GM23338 (cell line): ENCODE data around the gene GAPT. TPM values are rescaled to one million over a fixed set of nuclear protein-coding genes. Genes with fewer than 3 reads are reported as not detected.
A peak's percentile ranks its signal among the peaks of the same experiment; 100 is the strongest.

Source experiments
- ATAC-seq: fragments of 200-7000 bp; cut with Tn5 transposase; 3 replicates; pipeline ENCODE4 v1.9.1; 2020
- DNase-seq: peaks from one replicate; pipeline ENCODE4 v3.0.0-alpha.2; 2015; ENCODE audit warnings: low spot score
- H2AFZ ChIP-seq: fragments of 200-600 bp; sonication (generic); 2 replicates; pipeline ENCODE4 v1.8.0; 2016; ENCODE audit warnings: antibody characterized with exemption, mild to moderate bottlenecking, moderate library complexity
- H3F3A ChIP-seq: fragments of 200-600 bp; sonication (generic); replicated peaks from 2 replicates; pipeline ENCODE4 v1.8.0; 2017; ENCODE audit warnings: antibody characterized with exemption, mixed run types, low read depth
- H3K27ac ChIP-seq: fragments of 200-600 bp; sonication (generic); 2 replicates; pipeline ENCODE4 v1.6.1; 2016; ENCODE audit warnings: low read depth
- H3K27me3 ChIP-seq: fragments of 200-600 bp; sonication (generic); 2 replicates; pipeline ENCODE4 v1.8.0; 2016; ENCODE audit warnings: mild to moderate bottlenecking, mixed run types, moderate library complexity; ENCODE audit not compliant: insufficient read depth
- H3K36me3 ChIP-seq: fragments of 200-600 bp; sonication (generic); 2 replicates; pipeline ENCODE4 v1.8.0; 2016; ENCODE audit warnings: mild to moderate bottlenecking; ENCODE audit not compliant: insufficient read depth
- H3K4me1 ChIP-seq: fragments of 200-600 bp; sonication (generic); 2 replicates; pipeline ENCODE4 v1.8.0; 2016; ENCODE audit warnings: mild to moderate bottlenecking, moderate library complexity; ENCODE audit not compliant: insufficient read depth
- H3K4me2 ChIP-seq: fragments of 200-600 bp; sonication (generic); 2 replicates; pipeline ENCODE4 v1.7.1; 2017; ENCODE audit warnings: mixed run types
- H3K4me3 ChIP-seq: fragments of 200-600 bp; sonication (generic); 2 replicates; pipeline ENCODE4 v1.6.1; 2016; ENCODE audit warnings: mixed run types
- H3K79me2 ChIP-seq: fragments of 200-600 bp; sonication (generic); replicated peaks from 2 replicates; pipeline ENCODE4 v1.8.0; 2017; ENCODE audit warnings: mild to moderate bottlenecking; ENCODE audit not compliant: insufficient read depth
- H3K9me2 ChIP-seq: fragments of 200-600 bp; sonication (generic); 2 replicates; pipeline ENCODE4 v1.8.0; 2017; ENCODE audit not compliant: insufficient read depth
- H4K20me1 ChIP-seq: fragments of 200-600 bp; sonication (generic); replicated peaks from 2 replicates; pipeline ENCODE4 v1.8.0; 2017; ENCODE audit warnings: mild to moderate bottlenecking; ENCODE audit not compliant: insufficient read depth
- H3K27ac Mint-ChIP-seq: 2 replicates; pipeline ENCODE4 v1.8.0; 2020; ENCODE audit warnings: inconsistent platforms, mild to moderate bottlenecking, moderate library complexity, mixed read lengths
- H3K27me3 Mint-ChIP-seq: 3 replicates; pipeline ENCODE4 v1.8.0; 2022; ENCODE audit warnings: low read depth, mild to moderate bottlenecking, moderate library complexity, mixed read lengths, inconsistent platforms; ENCODE audit not compliant: insufficient read depth, poor library complexity
- H3K36me3 Mint-ChIP-seq: 3 replicates; pipeline ENCODE4 v1.8.0; 2021; ENCODE audit warnings: low read depth, mild to moderate bottlenecking, inconsistent platforms, moderate library complexity, mixed read lengths
- H3K4me1 Mint-ChIP-seq: 3 replicates; pipeline ENCODE4 v1.8.0; 2020; ENCODE audit warnings: mild to moderate bottlenecking, inconsistent platforms, mixed read lengths
- H3K4me3 Mint-ChIP-seq: 3 replicates; pipeline ENCODE4 v1.8.0; 2021; ENCODE audit warnings: moderate library complexity, mild to moderate bottlenecking, inconsistent platforms, mixed read lengths
- H3K9me3 Mint-ChIP-seq: 3 replicates; pipeline ENCODE4 v1.8.0; 2020; ENCODE audit warnings: moderate library complexity, mild to moderate bottlenecking, inconsistent platforms, mixed read lengths
- CREB1 ChIP-seq: fragments of 250-450 bp; sonication (Bioruptor Pico); IDR thresholded peaks from 2 replicates; pipeline ENCODE4 v1.5.0; 2020; ENCODE audit warnings: low read depth, mild to moderate bottlenecking, moderate library complexity
- EZH2 ChIP-seq: fragments of 200-600 bp; sonication (generic); IDR thresholded peaks from one replicate; pipeline ENCODE4 v1.8.0; 2017; ENCODE audit warnings: antibody characterized with exemption, mild to moderate bottlenecking, low read depth; ENCODE audit not compliant: unreplicated experiment
- EZH2phosphoT487 ChIP-seq: fragments of 200-600 bp; sonication (generic); IDR thresholded peaks from one replicate; pipeline ENCODE4 v1.8.1; 2018; ENCODE audit warnings: antibody characterized with exemption; ENCODE audit not compliant: unreplicated experiment
- JUNB ChIP-seq: IDR thresholded peaks from one replicate; pipeline ENCODE4 v1.6.1; 2016; ENCODE audit warnings: antibody characterized with exemption; ENCODE audit not compliant: unreplicated experiment
- NANOG ChIP-seq: IDR thresholded peaks from 2 replicates; pipeline ENCODE4 v1.6.1; 2016; ENCODE audit warnings: antibody characterized with exemption, borderline replicate concordance
- POLR2AphosphoS5 ChIP-seq: IDR thresholded peaks from 2 replicates; pipeline ENCODE4 v1.6.1; 2016; ENCODE audit warnings: antibody characterized with exemption, low read depth
- STAT1 ChIP-seq: IDR thresholded peaks from one replicate; pipeline ENCODE4 v1.6.1; 2016; ENCODE audit warnings: antibody characterized with exemption; ENCODE audit not compliant: unreplicated experiment
- ZNF114 ChIP-seq: fragments of 250-450 bp; sonication (Bioruptor Pico); IDR thresholded peaks from 2 replicates; pipeline ENCODE4 v1.5.0; 2020; ENCODE audit warnings: mild to moderate bottlenecking, moderate library complexity
- ZNF331 ChIP-seq: fragments of 250-450 bp; sonication (Bioruptor Pico); IDR thresholded peaks from 2 replicates; pipeline ENCODE4 v1.5.0; 2020; ENCODE audit warnings: low read depth, mild to moderate bottlenecking, moderate library complexity
- polyA plus RNA-seq: library from polyadenylated mRNA; unstranded; fragments of >200 nt; fragmentation: Nextera tagmentation; extraction: Ambion mirVana; gene quantifications from 2 replicates; pipeline ENCODE4 v1.2.1, GENCODE V29; 2016
- total RNA-seq: library from RNA; depleted of rRNA; stranded (reverse); fragments of >200 nt; shearing (Covaris generic); gene quantifications from 2 replicates; pipeline ENCODE4 v1.2.3, GENCODE V29; 2014
- TF ChIP-seq, protein P1 (sequence below): fragments of 250-450 bp; sonication (Bioruptor Pico); IDR thresholded peaks from 2 replicates; pipeline ENCODE4 v1.5.0; 2020; ENCODE audit warnings: mild to moderate bottlenecking, moderate library complexity
- TF ChIP-seq, protein P2 (sequence below): IDR thresholded peaks from 2 replicates; pipeline ENCODE4 v1.6.1; 2016; ENCODE audit warnings: antibody characterized with exemption
- TF ChIP-seq, protein P3 (sequence below): IDR thresholded peaks from one replicate; pipeline ENCODE4 v1.6.1; 2018; ENCODE audit warnings: antibody characterized with exemption; ENCODE audit not compliant: unreplicated experiment
- TF ChIP-seq, protein P4 (sequence below), 2 experiments: fragments of 200-600 bp in 1 of 2; sonication (generic) in 1 of 2; conservative IDR thresholded peaks; 2 replicates each; pipeline versions ENCODE4 v1.5.1 to v1.6.1; 2016 to 2017; ENCODE audit warnings: antibody characterized with exemption in 2 of 2, low read depth in 2 of 2, mild to moderate bottlenecking in 2 of 2, moderate library complexity in 1 of 2

Gene GAPT
- total and polyA plus RNA-seq, 2 experiments from 2014 or later, result not detected

- H3K27ac Mint-ChIP-seq, result no peak overlapping the region
- Histone ChIP-seq H3F3A (no peaks in the 10 kb centered on the region), H3K4me3 (peak overlapping the region; percentile 74), H3K27me3 (peaks cover 8% of the 10 kb centered on the region), H4K20me1 (no peaks in the 10 kb centered on the region; the same call in 1 of the 2 replicates), H3K9me2 (no peaks in the 10 kb centered on the region), H2AFZ (no peak overlapping the region), H3K4me1 (peaks cover 7% of the 10 kb centered on the region; the same call in 1 of the 2 replicates), H3K4me2 (peak overlapping the region; percentile 87), H3K27ac (no peak overlapping the region), H3K79me2 (peaks cover 9% of the 10 kb centered on the region; the same call in 1 of the 2 replicates), H3K36me3 (peaks cover 42% of the 10 kb centered on the region)
- DNase-seq (peak; percentile 12), ATAC-seq (no peak)
- H3K9me3 Mint-ChIP-seq, result no peaks in the 10 kb centered on the region
- peaks cover 24% of the 10 kb centered on the region for H3K4me1 Mint-ChIP-seq
- H3K27me3 Mint-ChIP-seq, result peaks cover 11% of the 10 kb centered on the region
- H3K36me3 Mint-ChIP-seq, result peaks cover 46% of the 10 kb centered on the region
- TF ChIP-seq, protein P1, sequence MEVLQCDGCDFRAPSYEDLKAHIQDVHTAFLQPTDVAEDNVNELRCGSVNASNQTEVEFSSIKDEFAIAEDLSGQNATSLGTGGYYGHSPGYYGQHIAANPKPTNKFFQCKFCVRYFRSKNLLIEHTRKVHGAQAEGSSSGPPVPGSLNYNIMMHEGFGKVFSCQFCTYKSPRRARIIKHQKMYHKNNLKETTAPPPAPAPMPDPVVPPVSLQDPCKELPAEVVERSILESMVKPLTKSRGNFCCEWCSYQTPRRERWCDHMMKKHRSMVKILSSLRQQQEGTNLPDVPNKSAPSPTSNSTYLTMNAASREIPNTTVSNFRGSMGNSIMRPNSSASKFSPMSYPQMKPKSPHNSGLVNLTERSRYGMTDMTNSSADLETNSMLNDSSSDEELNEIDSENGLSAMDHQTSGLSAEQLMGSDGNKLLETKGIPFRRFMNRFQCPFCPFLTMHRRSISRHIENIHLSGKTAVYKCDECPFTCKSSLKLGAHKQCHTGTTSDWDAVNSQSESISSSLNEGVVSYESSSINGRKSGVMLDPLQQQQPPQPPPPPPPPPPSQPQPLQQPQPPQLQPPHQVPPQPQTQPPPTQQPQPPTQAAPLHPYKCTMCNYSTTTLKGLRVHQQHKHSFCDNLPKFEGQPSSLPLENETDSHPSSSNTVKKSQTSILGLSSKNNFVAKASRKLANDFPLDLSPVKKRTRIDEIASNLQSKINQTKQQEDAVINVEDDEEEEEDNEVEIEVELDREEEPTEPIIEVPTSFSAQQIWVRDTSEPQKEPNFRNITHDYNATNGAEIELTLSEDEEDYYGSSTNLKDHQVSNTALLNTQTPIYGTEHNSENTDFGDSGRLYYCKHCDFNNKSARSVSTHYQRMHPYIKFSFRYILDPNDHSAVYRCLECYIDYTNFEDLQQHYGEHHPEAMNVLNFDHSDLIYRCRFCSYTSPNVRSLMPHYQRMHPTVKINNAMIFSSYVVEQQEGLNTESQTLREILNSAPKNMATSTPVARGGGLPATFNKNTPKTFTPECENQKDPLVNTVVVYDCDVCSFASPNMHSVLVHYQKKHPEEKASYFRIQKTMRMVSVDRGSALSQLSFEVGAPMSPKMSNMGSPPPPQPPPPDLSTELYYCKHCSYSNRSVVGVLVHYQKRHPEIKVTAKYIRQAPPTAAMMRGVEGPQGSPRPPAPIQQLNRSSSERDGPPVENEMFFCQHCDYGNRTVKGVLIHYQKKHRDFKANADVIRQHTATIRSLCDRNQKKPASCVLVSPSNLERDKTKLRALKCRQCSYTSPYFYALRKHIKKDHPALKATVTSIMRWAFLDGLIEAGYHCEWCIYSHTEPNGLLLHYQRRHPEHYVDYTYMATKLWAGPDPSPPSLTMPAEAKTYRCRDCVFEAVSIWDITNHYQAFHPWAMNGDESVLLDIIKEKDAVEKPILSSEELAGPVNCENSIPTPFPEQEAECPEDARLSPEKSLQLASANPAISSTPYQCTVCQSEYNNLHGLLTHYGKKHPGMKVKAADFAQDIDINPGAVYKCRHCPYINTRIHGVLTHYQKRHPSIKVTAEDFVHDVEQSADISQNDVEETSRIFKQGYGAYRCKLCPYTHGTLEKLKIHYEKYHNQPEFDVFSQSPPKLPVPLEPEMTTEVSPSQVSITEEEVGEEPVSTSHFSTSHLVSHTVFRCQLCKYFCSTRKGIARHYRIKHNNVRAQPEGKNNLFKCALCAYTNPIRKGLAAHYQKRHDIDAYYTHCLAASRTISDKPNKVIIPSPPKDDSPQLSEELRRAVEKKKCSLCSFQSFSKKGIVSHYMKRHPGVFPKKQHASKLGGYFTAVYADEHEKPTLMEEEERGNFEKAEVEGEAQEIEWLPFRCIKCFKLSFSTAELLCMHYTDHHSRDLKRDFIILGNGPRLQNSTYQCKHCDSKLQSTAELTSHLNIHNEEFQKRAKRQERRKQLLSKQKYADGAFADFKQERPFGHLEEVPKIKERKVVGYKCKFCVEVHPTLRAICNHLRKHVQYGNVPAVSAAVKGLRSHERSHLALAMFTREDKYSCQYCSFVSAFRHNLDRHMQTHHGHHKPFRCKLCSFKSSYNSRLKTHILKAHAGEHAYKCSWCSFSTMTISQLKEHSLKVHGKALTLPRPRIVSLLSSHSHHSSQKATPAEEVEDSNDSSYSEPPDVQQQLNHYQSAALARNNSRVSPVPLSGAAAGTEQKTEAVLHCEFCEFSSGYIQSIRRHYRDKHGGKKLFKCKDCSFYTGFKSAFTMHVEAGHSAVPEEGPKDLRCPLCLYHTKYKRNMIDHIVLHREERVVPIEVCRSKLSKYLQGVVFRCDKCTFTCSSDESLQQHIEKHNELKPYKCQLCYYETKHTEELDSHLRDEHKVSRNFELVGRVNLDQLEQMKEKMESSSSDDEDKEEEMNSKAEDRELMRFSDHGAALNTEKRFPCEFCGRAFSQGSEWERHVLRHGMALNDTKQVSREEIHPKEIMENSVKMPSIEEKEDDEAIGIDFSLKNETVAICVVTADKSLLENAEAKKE (CRISPR knock-in tag), result no peak
- TF ChIP-seq JUNB (no peak), ZNF114 (no peak), NANOG (no peak), STAT1 (no peak), POLR2AphosphoS5 (no peak), EZH2 (no peak), CREB1 (no peak), EZH2phosphoT487 (no peak), ZNF331 (no peak)
- TF ChIP-seq, protein P2, sequence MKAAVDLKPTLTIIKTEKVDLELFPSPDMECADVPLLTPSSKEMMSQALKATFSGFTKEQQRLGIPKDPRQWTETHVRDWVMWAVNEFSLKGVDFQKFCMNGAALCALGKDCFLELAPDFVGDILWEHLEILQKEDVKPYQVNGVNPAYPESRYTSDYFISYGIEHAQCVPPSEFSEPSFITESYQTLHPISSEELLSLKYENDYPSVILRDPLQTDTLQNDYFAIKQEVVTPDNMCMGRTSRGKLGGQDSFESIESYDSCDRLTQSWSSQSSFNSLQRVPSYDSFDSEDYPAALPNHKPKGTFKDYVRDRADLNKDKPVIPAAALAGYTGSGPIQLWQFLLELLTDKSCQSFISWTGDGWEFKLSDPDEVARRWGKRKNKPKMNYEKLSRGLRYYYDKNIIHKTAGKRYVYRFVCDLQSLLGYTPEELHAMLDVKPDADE, result no peak
- TF ChIP-seq, protein P3, sequence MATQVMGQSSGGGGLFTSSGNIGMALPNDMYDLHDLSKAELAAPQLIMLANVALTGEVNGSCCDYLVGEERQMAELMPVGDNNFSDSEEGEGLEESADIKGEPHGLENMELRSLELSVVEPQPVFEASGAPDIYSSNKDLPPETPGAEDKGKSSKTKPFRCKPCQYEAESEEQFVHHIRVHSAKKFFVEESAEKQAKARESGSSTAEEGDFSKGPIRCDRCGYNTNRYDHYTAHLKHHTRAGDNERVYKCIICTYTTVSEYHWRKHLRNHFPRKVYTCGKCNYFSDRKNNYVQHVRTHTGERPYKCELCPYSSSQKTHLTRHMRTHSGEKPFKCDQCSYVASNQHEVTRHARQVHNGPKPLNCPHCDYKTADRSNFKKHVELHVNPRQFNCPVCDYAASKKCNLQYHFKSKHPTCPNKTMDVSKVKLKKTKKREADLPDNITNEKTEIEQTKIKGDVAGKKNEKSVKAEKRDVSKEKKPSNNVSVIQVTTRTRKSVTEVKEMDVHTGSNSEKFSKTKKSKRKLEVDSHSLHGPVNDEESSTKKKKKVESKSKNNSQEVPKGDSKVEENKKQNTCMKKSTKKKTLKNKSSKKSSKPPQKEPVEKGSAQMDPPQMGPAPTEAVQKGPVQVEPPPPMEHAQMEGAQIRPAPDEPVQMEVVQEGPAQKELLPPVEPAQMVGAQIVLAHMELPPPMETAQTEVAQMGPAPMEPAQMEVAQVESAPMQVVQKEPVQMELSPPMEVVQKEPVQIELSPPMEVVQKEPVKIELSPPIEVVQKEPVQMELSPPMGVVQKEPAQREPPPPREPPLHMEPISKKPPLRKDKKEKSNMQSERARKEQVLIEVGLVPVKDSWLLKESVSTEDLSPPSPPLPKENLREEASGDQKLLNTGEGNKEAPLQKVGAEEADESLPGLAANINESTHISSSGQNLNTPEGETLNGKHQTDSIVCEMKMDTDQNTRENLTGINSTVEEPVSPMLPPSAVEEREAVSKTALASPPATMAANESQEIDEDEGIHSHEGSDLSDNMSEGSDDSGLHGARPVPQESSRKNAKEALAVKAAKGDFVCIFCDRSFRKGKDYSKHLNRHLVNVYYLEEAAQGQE, result no peak
- TF ChIP-seq, protein P4, sequence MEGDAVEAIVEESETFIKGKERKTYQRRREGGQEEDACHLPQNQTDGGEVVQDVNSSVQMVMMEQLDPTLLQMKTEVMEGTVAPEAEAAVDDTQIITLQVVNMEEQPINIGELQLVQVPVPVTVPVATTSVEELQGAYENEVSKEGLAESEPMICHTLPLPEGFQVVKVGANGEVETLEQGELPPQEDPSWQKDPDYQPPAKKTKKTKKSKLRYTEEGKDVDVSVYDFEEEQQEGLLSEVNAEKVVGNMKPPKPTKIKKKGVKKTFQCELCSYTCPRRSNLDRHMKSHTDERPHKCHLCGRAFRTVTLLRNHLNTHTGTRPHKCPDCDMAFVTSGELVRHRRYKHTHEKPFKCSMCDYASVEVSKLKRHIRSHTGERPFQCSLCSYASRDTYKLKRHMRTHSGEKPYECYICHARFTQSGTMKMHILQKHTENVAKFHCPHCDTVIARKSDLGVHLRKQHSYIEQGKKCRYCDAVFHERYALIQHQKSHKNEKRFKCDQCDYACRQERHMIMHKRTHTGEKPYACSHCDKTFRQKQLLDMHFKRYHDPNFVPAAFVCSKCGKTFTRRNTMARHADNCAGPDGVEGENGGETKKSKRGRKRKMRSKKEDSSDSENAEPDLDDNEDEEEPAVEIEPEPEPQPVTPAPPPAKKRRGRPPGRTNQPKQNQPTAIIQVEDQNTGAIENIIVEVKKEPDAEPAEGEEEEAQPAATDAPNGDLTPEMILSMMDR (conservative IDR thresholded peaks at IDR 0.05; ENCODE audit: low read depth in 2 of 2), result no peak
- H3K4me3 Mint-ChIP-seq, result peak overlapping the region; percentile 86
Observed at GRCh38 chr5:58458743-58459145, 32.5 kb upstream of the GAPT start.
